ENCODE results near the gene FBLN1. TPM values are rescaled to one million over a fixed set of nuclear protein-coding genes. Genes with fewer than 3 reads are reported as not detected.

FBLN1 gene
- total and polyA plus RNA-seq, 11 donors: 22.4 to 239 (median 44.7) TPM

DNA sequence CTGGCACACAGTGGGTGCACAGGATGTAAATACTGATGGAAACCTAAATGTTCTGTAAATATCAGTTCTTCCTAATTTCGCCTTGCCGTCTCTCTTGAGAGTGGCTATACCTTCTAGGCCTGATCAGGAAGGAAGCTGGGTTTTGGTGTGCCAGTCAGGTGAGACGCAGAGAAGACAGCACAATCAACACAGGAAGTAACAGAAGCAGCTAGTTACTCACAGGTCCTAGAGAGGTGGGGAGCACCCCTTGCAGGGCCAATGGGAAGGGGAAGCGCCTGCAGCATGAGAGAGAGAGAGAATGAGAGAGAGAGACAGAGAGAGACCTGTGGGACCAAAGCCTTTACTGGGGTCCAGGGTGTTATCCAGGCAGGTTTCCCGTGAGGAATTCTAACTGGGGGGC lies 80.8 kb downstream of the FBLN1 start:
- WGBS, 4 donors: 81 to 85% (median 82%) methylated on average over 5 of the region's 5 CpGs
- H3K27me3 ChIP-seq: peaks cover 0 to 9% (median 0%) of the 10 kb centered on the region in 9 donors
- no peak for ATAC-seq
- H3K9me3 ChIP-seq: no peaks in the 10 kb centered on the region
- intact Hi-C loops (cut with DNase I): loop anchor here in 1 of 10 donors (10.0 kb wide), 1 partner anchor 281 kb away; no protein-coding TSS in a partner anchor
- H3K36me3 ChIP-seq: peaks cover 0 to 48% (median 0%) of the 10 kb centered on the region in 9 donors
- peaks cover 0 to 13% (median 0%) of the 10 kb centered on the region in 12 donors for H3K4me1 ChIP-seq
- TF ChIP-seq POLR2A (IDR thresholded peaks at IDR 0.05) (no peak), CTCF (IDR thresholded peaks at IDR 0.05) (no peak)
- H3K4me3 ChIP-seq: no peak overlapping the region
- DNase-seq: no peak
- H3K27ac ChIP-seq: no peak overlapping the region

- Histone ChIP-seq H3K9me3 (no peaks in the 10 kb centered on the region), H3K27me3 (peaks cover 0 to 6% (median 0%) of the 10 kb centered on the region in 9 donors), H3K36me3 (peaks cover 0 to 50% (median 0%) of the 10 kb centered on the region in 9 donors), H3K27ac (no peak overlapping the region), H3K4me3 (no peak overlapping the region), H3K4me1 (peaks cover 0 to 13% (median 0%) of the 10 kb centered on the region in 12 donors)
- WGBS, 4 donors: 75 to 79% (median 78%) methylated on average over 14 of the region's 14 CpGs
- no peak for DNase-seq
- ATAC-seq: peak in 1 of 4 donors; percentile 22
- TF ChIP-seq POLR2A (IDR thresholded peaks at IDR 0.05) (no peak), CTCF (IDR thresholded peaks at IDR 0.05) (no peak)
- intact Hi-C loops (cut with DNase I): loop anchor here in 1 of 10 donors (10.0 kb wide), 1 partner anchor 281 kb away; no protein-coding TSS in a partner anchor
Measured at GRCh38 chr22:45584121-45584570, 81.5 kb downstream of the FBLN1 start.

DNA sequence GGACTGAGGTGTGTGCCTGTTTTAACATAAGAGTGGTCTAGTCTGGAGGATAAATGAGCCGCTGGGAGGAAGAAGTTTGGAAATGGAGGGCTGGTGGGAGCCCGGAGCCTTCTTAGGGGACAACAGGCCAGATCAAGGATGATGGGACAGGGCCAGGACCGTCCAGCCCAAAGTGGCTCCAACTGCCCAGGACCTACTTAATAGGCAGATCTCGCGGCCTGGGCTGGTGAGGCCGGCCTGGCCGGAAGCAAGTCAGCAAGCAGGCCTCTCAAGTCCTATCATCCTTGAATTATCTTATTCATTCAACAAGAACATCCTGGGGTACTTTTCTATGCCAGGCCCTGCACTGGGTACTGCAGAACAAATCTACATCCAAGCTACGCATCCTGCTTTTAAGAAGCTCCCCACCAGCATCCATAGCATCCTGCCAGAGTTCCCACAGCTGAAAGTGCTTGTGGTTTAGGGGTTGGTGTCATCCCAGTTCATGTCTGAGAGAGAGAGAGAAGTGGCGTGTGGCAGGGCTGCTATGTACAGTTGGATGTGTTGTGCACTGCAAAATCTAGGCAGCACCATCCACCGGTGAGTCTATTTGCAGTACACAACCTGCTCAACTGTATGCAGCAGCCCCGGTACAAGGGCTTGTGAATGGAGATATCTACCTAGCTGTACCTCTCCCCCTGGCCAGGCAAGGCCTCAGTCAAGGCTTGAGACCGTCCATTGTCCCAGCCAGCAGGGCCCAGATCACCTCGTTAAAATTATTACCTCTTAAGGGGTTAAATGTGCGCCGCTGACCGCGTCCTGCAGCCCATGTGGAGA lies 82.1 kb downstream of the FBLN1 start:
- 71 to 90% (median 81%) methylated on average over 17 of the region's 17 CpGs for WGBS, 4 donors

More for the DNA sequence above, 82.1 kb downstream of the FBLN1 start:
- ATAC-seq: no peak
- no peak for DNase-seq
- Histone ChIP-seq H3K27ac (no peak overlapping the region), H3K4me3 (no peak overlapping the region), H3K9me3 (no peaks in the 10 kb centered on the region), H3K36me3 (peaks cover 0 to 50% (median 0%) of the 10 kb centered on the region in 9 donors), H3K27me3 (peaks cover 0 to 6% (median 0%) of the 10 kb centered on the region in 9 donors), H3K4me1 (peaks cover 0 to 13% (median 0%) of the 10 kb centered on the region in 12 donors)
- intact Hi-C loops (cut with DNase I): loop anchor here in 1 of 10 donors (10.0 kb wide), 1 partner anchor 280 kb away; no protein-coding TSS in a partner anchor
- TF ChIP-seq POLR2A (IDR thresholded peaks at IDR 0.05): no peak
- TF ChIP-seq CTCF (IDR thresholded peaks at IDR 0.05): no peak
